ENCODE measurements around the gene FAM228B. TPM values are rescaled to one million over a fixed set of nuclear protein-coding genes. Genes with fewer than 3 reads are reported as not detected.

Gene FAM228B
- total RNA-seq = 10 to 100 TPM; 18.0 to 18.7 TPM

- Mint-ChIP-seq H3K27me3 (ENCODE audit: low read depth) (no peaks in the 10 kb centered on the region), H3K4me1 (ENCODE audit: low read depth) (peaks cover 13% of the 10 kb centered on the region), H3K4me3 (peak within 1 kb of the TSS; percentile 88 to 92), H3K36me3 (ENCODE audit: insufficient read depth in 2 of 2) (no peaks in the 10 kb centered on the region), H3K27ac (peak within 1 kb of the TSS; percentile 95), H3K9me3 (no peaks in the 10 kb centered on the region)
- ATAC-seq (replicated peaks in 1 of 2) (peak; percentile 95 to 96), DNase-seq (peak; percentile 85 to 86)
Observed at GRCh38 chr2:24123195-24123921, at the start of gene FAM228B, which contains the start of gene PFN4. TSS of gene FAM228B (plus strand) at chr2:24123469. CDS start at chr2:24124362, 893 bp downstream. TSS of gene PFN4 (minus strand) at chr2:24123334. CDS start at chr2:24122535, 799 bp downstream.

- H3K4me1 Mint-ChIP-seq (ENCODE audit: low read depth) = peaks cover 43% of the 10 kb centered on the region
- no peaks in the 10 kb centered on the region for H3K27me3 Mint-ChIP-seq (ENCODE audit: low read depth)
- H3K36me3 Mint-ChIP-seq (ENCODE audit: insufficient read depth in 2 of 2) = peaks cover 2 to 13% of the 10 kb centered on the region in 2 donors
- H3K4me3 Mint-ChIP-seq = peak overlapping the region; percentile 53 to 98
- peak overlapping the region; percentile 45 for H3K27ac Mint-ChIP-seq
- no peak for ATAC-seq (replicated peaks in 1 of 2)
- peak in 1 of 2 donors; percentile 26 for DNase-seq
- H3K9me3 Mint-ChIP-seq = no peaks in the 10 kb centered on the region
Observed at GRCh38 chr2:24073816-24074215, 49.5 kb upstream of the FAM228B start.

- Mint-ChIP-seq H3K4me3 (peak overlapping the region; percentile 89 to 98), H3K27ac (peak overlapping the region; percentile 86), H3K4me1 (ENCODE audit: low read depth) (peaks cover 43% of the 10 kb centered on the region), H3K27me3 (ENCODE audit: low read depth) (no peaks in the 10 kb centered on the region), H3K9me3 (no peaks in the 10 kb centered on the region), H3K36me3 (ENCODE audit: insufficient read depth in 2 of 2) (peaks cover 2 to 11% of the 10 kb centered on the region in 2 donors)
- DNase-seq (no peak), ATAC-seq (replicated peaks in 1 of 2) (no peak)
Observed at GRCh38 chr2:24075259-24075658, 48.0 kb upstream of the FAM228B start.

- H3K36me3 Mint-ChIP-seq (ENCODE audit: insufficient read depth in 2 of 2) = peaks cover 2 to 11% of the 10 kb centered on the region in 2 donors
- H3K4me1 Mint-ChIP-seq (ENCODE audit: low read depth) = peaks cover 43% of the 10 kb centered on the region
- DNase-seq (peak; percentile 100), ATAC-seq (replicated peaks in 1 of 2) (peak; percentile 89 to 91)
- no peaks in the 10 kb centered on the region for H3K27me3 Mint-ChIP-seq (ENCODE audit: low read depth)
- no peaks in the 10 kb centered on the region for H3K9me3 Mint-ChIP-seq
- peak within 1 kb of the TSS; percentile 86 for H3K27ac Mint-ChIP-seq
- peak within 1 kb of the TSS; percentile 89 to 98 for H3K4me3 Mint-ChIP-seq
Observed at GRCh38 chr2:24075915-24076848, 47.1 kb upstream of the FAM228B start, which contains the start of gene SF3B6. TSS of gene SF3B6 (minus strand) at chr2:24076326. CDS start at chr2:24076229, 97 bp downstream.

GRCh38 chr2:24076849-24077534 is 46.3 kb upstream of the FAM228B start:
- H3K4me3 Mint-ChIP-seq = peak overlapping the region; percentile 89 to 98
- ATAC-seq (replicated peaks in 1 of 2) (peak in 1 of 2 donors; percentile 31), DNase-seq (no peak)
- no peaks in the 10 kb centered on the region for H3K27me3 Mint-ChIP-seq (ENCODE audit: low read depth)
- H3K9me3 Mint-ChIP-seq = no peaks in the 10 kb centered on the region
- peak overlapping the region; percentile 60 for H3K27ac Mint-ChIP-seq
- peaks cover 43% of the 10 kb centered on the region for H3K4me1 Mint-ChIP-seq (ENCODE audit: low read depth)
- H3K36me3 Mint-ChIP-seq (ENCODE audit: insufficient read depth in 2 of 2) = peaks cover 3 to 11% of the 10 kb centered on the region in 2 donors

GRCh38 chr2:24077535-24077877 is 45.8 kb upstream of the FAM228B start:
- Mint-ChIP-seq H3K36me3 (ENCODE audit: insufficient read depth in 2 of 2) (peaks cover 3 to 7% of the 10 kb centered on the region in 2 donors), H3K27ac (peak overlapping the region; percentile 60), H3K9me3 (no peaks in the 10 kb centered on the region), H3K4me3 (peak overlapping the region; percentile 89 to 98), H3K4me1 (ENCODE audit: low read depth) (peaks cover 38% of the 10 kb centered on the region), H3K27me3 (ENCODE audit: low read depth) (no peaks in the 10 kb centered on the region)
- DNase-seq (no peak), ATAC-seq (replicated peaks in 1 of 2) (no peak)

GRCh38 chr2:24077879-24078278 is 45.4 kb upstream of the FAM228B start:
- peaks cover 3% of the 10 kb centered on the region in 2 donors for H3K36me3 Mint-ChIP-seq (ENCODE audit: insufficient read depth in 2 of 2)
- ATAC-seq (replicated peaks in 1 of 2) = no peak
- peak overlapping the region; percentile 89 to 98 for H3K4me3 Mint-ChIP-seq
- H3K27me3 Mint-ChIP-seq (ENCODE audit: low read depth) = no peaks in the 10 kb centered on the region
- peak overlapping the region; percentile 60 for H3K27ac Mint-ChIP-seq
- no peak for DNase-seq
- H3K4me1 Mint-ChIP-seq (ENCODE audit: low read depth) = peaks cover 34% of the 10 kb centered on the region
- no peaks in the 10 kb centered on the region for H3K9me3 Mint-ChIP-seq

GRCh38 chr2:24080701-24081100 is 42.6 kb upstream of the FAM228B start:
- Mint-ChIP-seq H3K9me3 (no peaks in the 10 kb centered on the region), H3K27ac (no peak overlapping the region), H3K36me3 (ENCODE audit: insufficient read depth in 2 of 2) (peaks cover 0 to 2% of the 10 kb centered on the region in 2 donors), H3K27me3 (ENCODE audit: low read depth) (no peaks in the 10 kb centered on the region), H3K4me1 (ENCODE audit: low read depth) (peaks cover 19% of the 10 kb centered on the region), H3K4me3 (no peak overlapping the region)
- DNase-seq = no peak
- ATAC-seq (replicated peaks in 1 of 2) = no peak

- Mint-ChIP-seq H3K36me3 (ENCODE audit: insufficient read depth in 2 of 2) (peaks cover 0 to 2% of the 10 kb centered on the region in 2 donors), H3K9me3 (no peaks in the 10 kb centered on the region), H3K4me1 (ENCODE audit: low read depth) (peaks cover 11% of the 10 kb centered on the region), H3K27me3 (ENCODE audit: low read depth) (no peaks in the 10 kb centered on the region), H3K27ac (no peak overlapping the region), H3K4me3 (peak overlapping the region; percentile 93)
- ATAC-seq (replicated peaks in 1 of 2) (no peak), DNase-seq (no peak)
Observed at GRCh38 chr2:24082787-24083566, 40.3 kb upstream of the FAM228B start.

- Mint-ChIP-seq H3K9me3 (no peaks in the 10 kb centered on the region), H3K36me3 (ENCODE audit: insufficient read depth in 2 of 2) (peaks cover 0 to 2% of the 10 kb centered on the region in 2 donors), H3K4me1 (ENCODE audit: low read depth) (peaks cover 8% of the 10 kb centered on the region), H3K27me3 (ENCODE audit: low read depth) (no peaks in the 10 kb centered on the region), H3K4me3 (peak overlapping the region; percentile 93), H3K27ac (no peak overlapping the region)
- peak; percentile 68 to 70 for ATAC-seq (replicated peaks in 1 of 2)
- DNase-seq = peak in 1 of 2 donors; percentile 66
Observed at GRCh38 chr2:24083567-24084385, 39.5 kb upstream of the FAM228B start.

GRCh38 chr2:24084386-24085199 is 38.7 kb upstream of the FAM228B start, which contains the start of gene TP53I3:
TSS of gene TP53I3 (minus strand) at chr2:24084834. CDS start at chr2:24084326, 508 bp downstream.
- peaks cover 8% of the 10 kb centered on the region for H3K4me1 Mint-ChIP-seq (ENCODE audit: low read depth)
- ATAC-seq (replicated peaks in 1 of 2) (peak; percentile 93 to 98), DNase-seq (peak; percentile 88 to 93)
- H3K27me3 Mint-ChIP-seq (ENCODE audit: low read depth) = no peaks in the 10 kb centered on the region
- H3K4me3 Mint-ChIP-seq = peak within 1 kb of the TSS; percentile 93
- H3K36me3 Mint-ChIP-seq (ENCODE audit: insufficient read depth in 2 of 2) = peaks cover 0 to 2% of the 10 kb centered on the region in 2 donors
- H3K27ac Mint-ChIP-seq = no peak within 1 kb of the TSS
- H3K9me3 Mint-ChIP-seq = no peaks in the 10 kb centered on the region

Data from activated T-cell treated with anti-CD3 and anti-CD28 coated beads, Interleukin-2, amount 50 U/mL, for 72 hours (primary cell).